Activated CD8-positive, alpha-beta T cell treated with anti-CD3 and anti-CD28 coated beads, Interleukin-2, amount 10 ng/mL, durations not matched to agents 7 days and 5 days (primary cell): ENCODE measurements around the gene KCTD5. TPM values are rescaled to one million over a fixed set of nuclear protein-coding genes. Genes with fewer than 3 reads are reported as not detected.

Experiments used
- ATAC-seq: fragments of 150-1000 bp; cut with Tn5 transposase; one replicate; pipeline ENCODE4 v1.10.0; 2021; ENCODE audit warnings: moderate library complexity
- CTCF ChIA-PET: fragments of 350-600 bp; sonication (Branson Sonifier 250); formaldehyde crosslinking; loops from one replicate; lab custom pipeline; 2021; ENCODE audit warnings: antibody characterized with exemption; lab: Charles Lee
- POLR2A ChIA-PET: fragments of 350-600 bp; sonication (Branson Sonifier 250); formaldehyde crosslinking; loops from one replicate; lab custom pipeline; 2021; ENCODE audit warnings: antibody characterized with exemption; lab: Charles Lee
- DNase-seq: peaks from one replicate; pipeline ENCODE4 v3.0.0-alpha.2; 2020
- H3K27ac Mint-ChIP-seq: one replicate; pipeline ENCODE4 v1.8.0; 2021; ENCODE audit warnings: mild to moderate bottlenecking, mixed read lengths
- H3K27me3 Mint-ChIP-seq: one replicate; pipeline ENCODE4 v1.8.0; 2021; ENCODE audit warnings: low read depth, mixed read lengths
- H3K36me3 Mint-ChIP-seq: one replicate; pipeline ENCODE4 v1.8.0; 2021; ENCODE audit warnings: low read depth, mixed read lengths
- H3K4me1 Mint-ChIP-seq: one replicate; pipeline ENCODE4 v1.8.0; 2021; ENCODE audit warnings: low read depth, mixed read lengths
- H3K4me3 Mint-ChIP-seq: one replicate; pipeline ENCODE4 v1.8.0; 2021; ENCODE audit warnings: mild to moderate bottlenecking, mixed read lengths
- H3K9me3 Mint-ChIP-seq: one replicate; pipeline ENCODE4 v1.8.0; 2022; ENCODE audit warnings: mixed read lengths; ENCODE audit not compliant: insufficient read depth
- total RNA-seq, 2 experiments: library from RNA; stranded (reverse); gene quantifications; one replicate each; pipeline ENCODE4 v1.2.3, GENCODE V29; 2021

The KCTD5 gene
- total RNA-seq, 2 experiments from 2014 or later: 33.2 to 35.9 TPM

GRCh38 chr16:2707368-2708289 lies 25.3 kb downstream of the KCTD5 start:
- ATAC-seq (no peak), DNase-seq (no peak)
- H3K27me3 Mint-ChIP-seq: no peaks in the 10 kb centered on the region
- no peak overlapping the region for H3K4me3 Mint-ChIP-seq
- CTCF ChIA-PET: no interaction called here
- no peaks in the 10 kb centered on the region for H3K9me3 Mint-ChIP-seq
- H3K4me1 Mint-ChIP-seq: no peaks in the 10 kb centered on the region
- H3K36me3 Mint-ChIP-seq: peaks cover 4% of the 10 kb centered on the region
- POLR2A ChIA-PET: no interaction called here
- H3K27ac Mint-ChIP-seq: no peak overlapping the region

GRCh38 chr16:2708290-2708639 lies 25.9 kb downstream of the KCTD5 start:
- Mint-ChIP-seq H3K4me1 (no peaks in the 10 kb centered on the region), H3K36me3 (peaks cover 4% of the 10 kb centered on the region), H3K9me3 (no peaks in the 10 kb centered on the region), H3K4me3 (no peak overlapping the region), H3K27me3 (no peaks in the 10 kb centered on the region), H3K27ac (no peak overlapping the region)
- ChIA-PET CTCF (no interaction called here), POLR2A (no interaction called here)
- ATAC-seq: no peak
- no peak for DNase-seq

GRCh38 chr16:2708955-2709587 lies 26.7 kb downstream of the KCTD5 start:
- Mint-ChIP-seq H3K36me3 (peaks cover 4% of the 10 kb centered on the region), H3K9me3 (no peaks in the 10 kb centered on the region), H3K4me3 (no peak overlapping the region), H3K27me3 (no peaks in the 10 kb centered on the region), H3K4me1 (peaks cover 2% of the 10 kb centered on the region), H3K27ac (no peak overlapping the region)
- DNase-seq (no peak), ATAC-seq (no peak)
- POLR2A ChIA-PET: no interaction called here
- CTCF ChIA-PET: no interaction called here

DNA sequence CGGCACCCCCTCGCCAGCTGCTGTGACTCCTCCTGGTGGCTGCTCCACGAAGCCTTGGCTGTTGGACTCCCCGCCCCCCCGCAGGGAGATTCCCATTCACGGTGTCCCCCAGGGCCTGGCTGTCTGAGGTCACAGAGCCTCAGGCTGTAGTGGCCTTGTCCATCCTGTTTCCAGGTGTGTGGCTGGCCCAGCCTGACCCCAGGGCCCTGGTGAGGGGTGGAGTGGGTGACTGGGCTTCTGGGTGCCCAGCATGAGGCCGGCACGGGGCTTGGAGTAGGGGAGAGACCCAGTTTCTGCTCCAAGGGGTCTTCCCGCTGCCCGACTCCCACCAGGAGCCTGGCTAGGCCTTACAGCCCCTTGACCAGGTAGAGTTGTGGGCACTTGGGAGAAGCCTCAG lies 27.3 kb downstream of the KCTD5 start:
- ATAC-seq: no peak
- ChIA-PET POLR2A (no interaction called here), CTCF (no interaction called here)

GRCh38 chr16:2710021-2710710 lies 27.8 kb downstream of the KCTD5 start:
- ChIA-PET CTCF (no interaction called here), POLR2A (no interaction called here)
- no peaks in the 10 kb centered on the region for H3K9me3 Mint-ChIP-seq
- H3K4me1 Mint-ChIP-seq: peaks cover 8% of the 10 kb centered on the region
- ATAC-seq (no peak), DNase-seq (no peak)
- H3K36me3 Mint-ChIP-seq: peaks cover 3% of the 10 kb centered on the region
- no peak overlapping the region for H3K4me3 Mint-ChIP-seq
- H3K27ac Mint-ChIP-seq: no peak overlapping the region
- H3K27me3 Mint-ChIP-seq: no peaks in the 10 kb centered on the region

More for the DNA sequence above, 27.3 kb downstream of the KCTD5 start:
- DNase-seq: no peak
- no peak overlapping the region for H3K4me3 Mint-ChIP-seq
- peaks cover 4% of the 10 kb centered on the region for H3K4me1 Mint-ChIP-seq
- H3K27me3 Mint-ChIP-seq: no peaks in the 10 kb centered on the region
- no peaks in the 10 kb centered on the region for H3K9me3 Mint-ChIP-seq
- no peak overlapping the region for H3K27ac Mint-ChIP-seq
- peaks cover 4% of the 10 kb centered on the region for H3K36me3 Mint-ChIP-seq

DNA sequence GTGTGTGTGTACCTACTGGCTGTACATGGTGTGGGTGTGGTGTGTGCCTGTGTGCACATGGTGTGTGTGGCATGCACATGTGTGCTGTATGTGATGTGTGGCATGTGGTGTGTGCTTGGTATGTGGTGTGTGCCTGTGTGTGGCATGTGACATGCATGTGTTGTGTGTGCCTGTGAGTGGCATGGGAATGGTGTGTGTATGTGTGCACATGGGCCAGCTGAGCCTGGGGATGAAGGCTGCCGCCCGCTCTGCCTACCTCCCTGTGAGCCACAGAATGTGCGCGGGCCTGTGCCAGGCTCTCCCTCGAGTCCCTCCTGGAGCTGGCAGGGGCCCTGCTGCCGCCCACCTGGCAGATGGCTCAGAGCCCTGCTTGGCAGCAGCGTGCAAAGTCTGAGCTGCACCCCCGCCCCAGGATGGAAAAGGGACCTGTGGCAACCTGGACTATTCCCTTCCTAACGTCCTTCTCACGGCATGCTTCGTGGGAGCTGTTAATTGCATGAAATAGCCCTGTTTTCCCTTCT lies 28.4 kb downstream of the KCTD5 start:
- H3K4me3 Mint-ChIP-seq: no peak overlapping the region
- H3K9me3 Mint-ChIP-seq: no peaks in the 10 kb centered on the region
- H3K4me1 Mint-ChIP-seq: peaks cover 14% of the 10 kb centered on the region
- no peak for DNase-seq
- ChIA-PET POLR2A (no interaction called here), CTCF (no interaction called here)
- ATAC-seq: no peak
- peaks cover 3% of the 10 kb centered on the region for H3K36me3 Mint-ChIP-seq
- H3K27ac Mint-ChIP-seq: no peak overlapping the region
- H3K27me3 Mint-ChIP-seq: no peaks in the 10 kb centered on the region

DNA sequence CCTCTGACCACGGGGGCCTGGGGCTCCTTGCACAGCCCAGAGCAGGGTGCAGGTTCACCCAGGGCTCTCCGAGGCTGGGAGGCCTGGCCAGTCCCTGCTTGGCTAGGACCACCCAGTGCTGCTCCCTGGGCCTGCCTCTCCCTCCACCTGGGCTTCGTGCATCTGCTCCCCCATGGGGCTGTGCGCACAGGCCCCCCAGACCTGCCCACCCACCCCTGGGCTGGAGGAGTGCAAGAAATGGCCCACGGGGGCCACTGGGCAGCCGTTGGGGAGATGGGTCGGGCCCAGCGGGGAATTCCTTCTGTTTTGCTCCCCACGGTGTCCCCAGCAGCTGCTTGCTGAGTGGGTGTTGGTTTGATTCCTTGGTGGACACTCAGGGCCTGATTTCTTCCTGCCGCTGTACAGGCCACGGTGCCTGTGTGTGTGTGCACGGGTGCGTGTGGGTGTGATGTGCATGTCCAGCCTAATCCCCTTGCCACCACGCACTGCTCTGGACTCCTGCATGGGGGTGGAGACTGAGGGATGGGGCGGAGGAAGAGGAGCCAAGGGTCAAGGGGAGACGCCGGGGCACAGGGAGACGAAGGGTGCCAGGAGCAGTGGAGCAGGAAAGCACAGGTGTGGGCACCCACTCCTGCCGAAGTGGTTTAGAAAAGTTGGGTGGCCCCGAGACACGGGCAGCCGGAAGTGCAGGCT lies 29.2 kb downstream of the KCTD5 start:
- Mint-ChIP-seq H3K27me3 (no peaks in the 10 kb centered on the region), H3K9me3 (no peaks in the 10 kb centered on the region), H3K4me1 (peaks cover 20% of the 10 kb centered on the region), H3K27ac (no peak overlapping the region), H3K4me3 (no peak overlapping the region), H3K36me3 (peaks cover 3% of the 10 kb centered on the region)
- CTCF ChIA-PET: no interaction called here
- ATAC-seq (no peak), DNase-seq (no peak)
- POLR2A ChIA-PET: no interaction called here

- no peak overlapping the region for H3K27ac Mint-ChIP-seq
- H3K4me3 Mint-ChIP-seq: no peak overlapping the region
- no peak for DNase-seq
- ATAC-seq: no peak
- H3K4me1 Mint-ChIP-seq: peaks cover 22% of the 10 kb centered on the region
- H3K9me3 Mint-ChIP-seq: no peaks in the 10 kb centered on the region
- ChIA-PET POLR2A (no interaction called here), CTCF (no interaction called here)
- H3K36me3 Mint-ChIP-seq: peaks cover 3% of the 10 kb centered on the region
- H3K27me3 Mint-ChIP-seq: no peaks in the 10 kb centered on the region
Observed at GRCh38 chr16:2712063-2712441, 29.7 kb downstream of the KCTD5 start.

DNA sequence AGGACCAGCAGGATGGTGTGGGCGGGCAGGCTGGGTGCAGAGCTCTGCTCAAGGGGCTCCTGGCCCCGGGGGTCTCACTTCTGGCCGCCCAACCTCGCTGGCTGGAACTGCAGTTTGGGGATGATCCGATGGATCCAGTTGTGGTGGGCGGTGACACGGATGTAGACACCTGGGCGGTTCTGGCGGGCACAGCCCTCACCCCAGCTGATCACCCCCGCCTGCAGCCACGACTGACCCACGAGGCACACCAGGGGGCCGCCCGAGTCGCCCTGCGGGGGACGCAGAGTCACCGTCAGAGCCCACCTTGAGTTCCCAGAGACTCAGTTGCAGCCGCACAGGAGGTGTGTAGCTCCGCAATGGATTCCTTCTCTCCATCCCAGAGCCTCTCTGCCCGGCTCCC lies 30.2 kb downstream of the KCTD5 start:
- Mint-ChIP-seq H3K4me1 (peaks cover 25% of the 10 kb centered on the region), H3K27me3 (no peaks in the 10 kb centered on the region), H3K4me3 (no peak overlapping the region), H3K36me3 (peaks cover 3% of the 10 kb centered on the region), H3K27ac (no peak overlapping the region), H3K9me3 (no peaks in the 10 kb centered on the region)
- no peak for ATAC-seq
- DNase-seq: no peak
- CTCF ChIA-PET: no interaction called here
- POLR2A ChIA-PET: no interaction called here

- no peaks in the 10 kb centered on the region for H3K36me3 Mint-ChIP-seq
- ATAC-seq (no peak), DNase-seq (no peak)
- H3K4me3 Mint-ChIP-seq: no peak overlapping the region
- POLR2A ChIA-PET: no interaction called here
- H3K4me1 Mint-ChIP-seq: peaks cover 29% of the 10 kb centered on the region
- no peak overlapping the region for H3K27ac Mint-ChIP-seq
- no peaks in the 10 kb centered on the region for H3K27me3 Mint-ChIP-seq
- H3K9me3 Mint-ChIP-seq: no peaks in the 10 kb centered on the region
- CTCF ChIA-PET: no interaction called here
Observed at GRCh38 chr16:2713523-2713922, 31.2 kb downstream of the KCTD5 start.

- Mint-ChIP-seq H3K4me1 (peaks cover 32% of the 10 kb centered on the region), H3K4me3 (no peak overlapping the region), H3K27me3 (no peaks in the 10 kb centered on the region), H3K9me3 (no peaks in the 10 kb centered on the region), H3K27ac (no peak overlapping the region), H3K36me3 (no peaks in the 10 kb centered on the region)
- ATAC-seq (no peak), DNase-seq (no peak)
- ChIA-PET POLR2A (no interaction called here), CTCF (no interaction called here)
Observed at GRCh38 chr16:2713985-2714774, 31.9 kb downstream of the KCTD5 start.
